IPS-20b (cell line): Measurements from ENCODE around the gene PARP6.

Experiments used
- H3K27ac ChIP-seq: one replicate; pipeline ENCODE4 v1.5.1; 2013; ENCODE audit warnings: low read length
- H3K27me3 ChIP-seq: 2 replicates; pipeline ENCODE4 v1.6.1; 2013; ENCODE audit warnings: mild to moderate bottlenecking, low read length, inconsistent platforms; ENCODE audit not compliant: insufficient read depth
- H3K36me3 ChIP-seq: 2 replicates; pipeline ENCODE4 v1.6.1; 2013; ENCODE audit warnings: low read depth, mild to moderate bottlenecking, inconsistent platforms, low read length, moderate library complexity; ENCODE audit not compliant: insufficient read depth
- H3K4me1 ChIP-seq: 2 replicates; pipeline ENCODE4 v1.6.1; 2013; ENCODE audit warnings: mild to moderate bottlenecking, control low read depth, inconsistent platforms, low read length, moderate library complexity; ENCODE audit not compliant: insufficient read depth
- H3K4me3 ChIP-seq: 2 replicates; pipeline ENCODE4 v1.5.1; 2013; ENCODE audit warnings: mild to moderate bottlenecking, low read length, inconsistent platforms
- H3K9ac ChIP-seq: 2 replicates; pipeline ENCODE4 v1.6.1; 2013; ENCODE audit warnings: low read depth, mild to moderate bottlenecking, inconsistent platforms, low read length, moderate library complexity
- H3K9me3 ChIP-seq: 2 replicates; pipeline ENCODE4 v1.6.1; 2013; ENCODE audit warnings: mild to moderate bottlenecking, low read depth, low read length, inconsistent platforms; ENCODE audit not compliant: insufficient read depth

PARP6 gene

GRCh38 chr15:72197041-72197459 lies 75.3 kb downstream of the PARP6 start:
- H3K27ac ChIP-seq, result no peak overlapping the region
- no peaks in the 10 kb centered on the region for H3K9me3 ChIP-seq
- H3K9ac ChIP-seq, result no peak overlapping the region
- H3K36me3 ChIP-seq, result peaks cover 37% of the 10 kb centered on the region
- H3K27me3 ChIP-seq, result peaks cover 36% of the 10 kb centered on the region
- H3K4me3 ChIP-seq, result peak overlapping the region; percentile 79
- no peaks in the 10 kb centered on the region; the same call in 1 of the 2 replicates for H3K4me1 ChIP-seq

GRCh38 chr15:72196409-72197040 lies 75.8 kb downstream of the PARP6 start:
- Histone ChIP-seq H3K36me3 (peaks cover 32% of the 10 kb centered on the region), H3K4me1 (no peaks in the 10 kb centered on the region; the same call in 1 of the 2 replicates), H3K4me3 (peak overlapping the region; percentile 79), H3K27ac (no peak overlapping the region), H3K9ac (no peak overlapping the region), H3K27me3 (peaks cover 36% of the 10 kb centered on the region), H3K9me3 (no peaks in the 10 kb centered on the region)

- peaks cover 18% of the 10 kb centered on the region for H3K36me3 ChIP-seq
- no peak overlapping the region for H3K9ac ChIP-seq
- H3K27ac ChIP-seq, result no peak overlapping the region
- H3K9me3 ChIP-seq, result no peaks in the 10 kb centered on the region
- no peak overlapping the region for H3K4me3 ChIP-seq
- H3K4me1 ChIP-seq, result no peaks in the 10 kb centered on the region; the same call in 1 of the 2 replicates
- peaks cover 36% of the 10 kb centered on the region for H3K27me3 ChIP-seq
Measured at GRCh38 chr15:72195101-72195511, 77.2 kb downstream of the PARP6 start.

GRCh38 chr15:72193836-72194396 lies 78.4 kb downstream of the PARP6 start:
- no peaks in the 10 kb centered on the region for H3K9me3 ChIP-seq
- H3K9ac ChIP-seq, result no peak overlapping the region
- H3K4me1 ChIP-seq, result no peaks in the 10 kb centered on the region; the same call in 1 of the 2 replicates
- H3K27ac ChIP-seq, result no peak overlapping the region
- peaks cover 36% of the 10 kb centered on the region for H3K27me3 ChIP-seq
- peaks cover 6% of the 10 kb centered on the region for H3K36me3 ChIP-seq
- no peak overlapping the region for H3K4me3 ChIP-seq

DNA sequence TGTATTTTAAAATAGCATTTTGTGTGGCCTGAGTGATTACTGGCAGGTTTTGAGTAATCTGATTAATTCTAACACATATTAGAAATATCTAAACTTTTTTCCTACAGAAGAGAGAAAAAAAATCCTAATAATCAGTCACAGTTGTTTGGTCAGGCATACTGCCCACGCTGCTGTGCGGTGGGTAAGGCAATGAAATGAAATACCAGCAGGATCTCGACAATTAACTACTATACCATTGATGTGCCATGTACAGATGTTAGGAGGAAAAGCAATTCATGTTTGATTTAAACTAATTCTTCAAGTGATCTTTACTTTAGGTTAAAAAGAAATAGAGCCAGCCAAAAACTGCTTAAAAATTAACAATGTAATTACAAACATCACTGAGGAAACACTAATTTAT lies 79.9 kb downstream of the PARP6 start:
- Histone ChIP-seq H3K27ac (no peak overlapping the region), H3K27me3 (peaks cover 27% of the 10 kb centered on the region), H3K9ac (no peak overlapping the region), H3K4me1 (no peaks in the 10 kb centered on the region; the same call in 1 of the 2 replicates), H3K4me3 (no peak overlapping the region), H3K9me3 (no peaks in the 10 kb centered on the region), H3K36me3 (no peaks in the 10 kb centered on the region)
